Panc1 (cell line): ENCODE results near the gene TXNDC16.

Source experiments
- CTCF ChIP-seq: fragments of 450-650 bp; IDR thresholded peaks from 2 replicates; pipeline ENCODE4 v1.5.1; 2017; ENCODE audit warnings: mild to moderate bottlenecking
- POLR2AphosphoS5 ChIP-seq: IDR thresholded peaks from 2 replicates; pipeline ENCODE4 v1.6.1; 2012; ENCODE audit warnings: mild to moderate bottlenecking, low read depth, low read length, moderate library complexity
- SIN3A ChIP-seq: IDR thresholded peaks from 2 replicates; pipeline ENCODE4 v1.6.1; 2012; ENCODE audit warnings: low read depth, mild to moderate bottlenecking, low read length, moderate library complexity, borderline replicate concordance; ENCODE audit not compliant: insufficient read depth
- TCF7L2 ChIP-seq: IDR thresholded peaks from 2 replicates; pipeline ENCODE4 v1.6.1; 2011; ENCODE audit warnings: mild to moderate bottlenecking, low read depth, low read length, inconsistent platforms
- TF ChIP-seq, protein P1 (sequence below), 2 experiments: IDR thresholded peaks; 2 replicates each; pipeline ENCODE4 v1.6.1; 2011 to 2012; ENCODE audit warnings: low read depth in 2 of 2, control low read depth in 1 of 2, low read length in 1 of 2, mild to moderate bottlenecking in 1 of 2, moderate library complexity in 1 of 2; ENCODE audit not compliant: insufficient read depth in 1 of 2

- no peak for TF ChIP-seq CTCF
- no peak for TF ChIP-seq SIN3A
- no peak for TF ChIP-seq POLR2AphosphoS5
- TF ChIP-seq, protein P1, sequence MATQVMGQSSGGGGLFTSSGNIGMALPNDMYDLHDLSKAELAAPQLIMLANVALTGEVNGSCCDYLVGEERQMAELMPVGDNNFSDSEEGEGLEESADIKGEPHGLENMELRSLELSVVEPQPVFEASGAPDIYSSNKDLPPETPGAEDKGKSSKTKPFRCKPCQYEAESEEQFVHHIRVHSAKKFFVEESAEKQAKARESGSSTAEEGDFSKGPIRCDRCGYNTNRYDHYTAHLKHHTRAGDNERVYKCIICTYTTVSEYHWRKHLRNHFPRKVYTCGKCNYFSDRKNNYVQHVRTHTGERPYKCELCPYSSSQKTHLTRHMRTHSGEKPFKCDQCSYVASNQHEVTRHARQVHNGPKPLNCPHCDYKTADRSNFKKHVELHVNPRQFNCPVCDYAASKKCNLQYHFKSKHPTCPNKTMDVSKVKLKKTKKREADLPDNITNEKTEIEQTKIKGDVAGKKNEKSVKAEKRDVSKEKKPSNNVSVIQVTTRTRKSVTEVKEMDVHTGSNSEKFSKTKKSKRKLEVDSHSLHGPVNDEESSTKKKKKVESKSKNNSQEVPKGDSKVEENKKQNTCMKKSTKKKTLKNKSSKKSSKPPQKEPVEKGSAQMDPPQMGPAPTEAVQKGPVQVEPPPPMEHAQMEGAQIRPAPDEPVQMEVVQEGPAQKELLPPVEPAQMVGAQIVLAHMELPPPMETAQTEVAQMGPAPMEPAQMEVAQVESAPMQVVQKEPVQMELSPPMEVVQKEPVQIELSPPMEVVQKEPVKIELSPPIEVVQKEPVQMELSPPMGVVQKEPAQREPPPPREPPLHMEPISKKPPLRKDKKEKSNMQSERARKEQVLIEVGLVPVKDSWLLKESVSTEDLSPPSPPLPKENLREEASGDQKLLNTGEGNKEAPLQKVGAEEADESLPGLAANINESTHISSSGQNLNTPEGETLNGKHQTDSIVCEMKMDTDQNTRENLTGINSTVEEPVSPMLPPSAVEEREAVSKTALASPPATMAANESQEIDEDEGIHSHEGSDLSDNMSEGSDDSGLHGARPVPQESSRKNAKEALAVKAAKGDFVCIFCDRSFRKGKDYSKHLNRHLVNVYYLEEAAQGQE (IDR thresholded peaks at IDR 0.05; ENCODE audit: insufficient read depth in 1 of 2, low read depth in 2 of 2, low read length in 1 of 2) = no peak
- no peak for TF ChIP-seq TCF7L2
These were observed 57.9 kb downstream of the TXNDC16 start for GRCh38 chr14:52494444-52494843.
